NT2/D1 (cell line): ENCODE data around the gene OR1D5.

ENCODE experiments used
- SUZ12 ChIP-seq: IDR thresholded peaks from 2 replicates; pipeline ENCODE4 v1.6.1; 2011; ENCODE audit not compliant: insufficient read length, insufficient read depth; ENCODE audit errors: extremely low read depth
- YY1 ChIP-seq: IDR thresholded peaks from 2 replicates; pipeline ENCODE4 v1.6.1; 2011; ENCODE audit not compliant: insufficient read length, insufficient read depth
- ZNF274 ChIP-seq: IDR thresholded peaks from 2 replicates; pipeline ENCODE4 v1.6.1; 2011; ENCODE audit warnings: mild to moderate bottlenecking, low read depth, low read length

- TF ChIP-seq ZNF274 (no peak), YY1 (no peak), SUZ12 (no peak)
Observed at GRCh38 chr17:3035968-3036280, 27.5 kb downstream of the OR1D5 start.
